ENCODE measurements around the gene NSG2.

- TF ChIP-seq CTCF (IDR thresholded peaks at IDR 0.05) = no peak
- no peak for TF ChIP-seq POLR2A (IDR thresholded peaks at IDR 0.05)
These were observed 95.9 kb downstream of the NSG2 start for GRCh38 chr5:174141398-174141797.
